ENCODE measurements around the gene APLP2.
"Not testable (repeated sequence)": the region's sequence is repeated elsewhere in the genome, so short reads cannot be mapped to it uniquely, and the experiment has no call there.

APLP2 gene

DNA sequence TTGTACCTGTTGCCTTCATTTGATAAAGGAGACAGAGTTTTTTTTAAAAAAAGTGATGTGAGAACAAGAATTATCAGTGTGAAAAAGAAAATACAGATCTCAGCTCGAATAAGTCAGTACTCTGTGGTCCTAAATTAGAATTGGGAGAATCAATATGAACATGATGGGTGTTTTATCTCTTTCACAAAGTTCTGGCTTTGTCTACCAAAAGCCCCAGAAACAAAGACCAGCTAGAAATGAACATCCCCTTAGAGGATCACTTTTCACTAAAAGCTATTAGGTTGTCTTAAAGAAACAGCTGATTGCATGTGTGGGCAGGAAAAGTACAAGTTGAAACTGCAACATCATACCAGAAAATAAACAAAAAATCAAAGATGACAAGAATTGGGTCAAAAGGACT is 81.5 kb downstream of the APLP2 start:
- DNase-seq, result no peak

DNA sequence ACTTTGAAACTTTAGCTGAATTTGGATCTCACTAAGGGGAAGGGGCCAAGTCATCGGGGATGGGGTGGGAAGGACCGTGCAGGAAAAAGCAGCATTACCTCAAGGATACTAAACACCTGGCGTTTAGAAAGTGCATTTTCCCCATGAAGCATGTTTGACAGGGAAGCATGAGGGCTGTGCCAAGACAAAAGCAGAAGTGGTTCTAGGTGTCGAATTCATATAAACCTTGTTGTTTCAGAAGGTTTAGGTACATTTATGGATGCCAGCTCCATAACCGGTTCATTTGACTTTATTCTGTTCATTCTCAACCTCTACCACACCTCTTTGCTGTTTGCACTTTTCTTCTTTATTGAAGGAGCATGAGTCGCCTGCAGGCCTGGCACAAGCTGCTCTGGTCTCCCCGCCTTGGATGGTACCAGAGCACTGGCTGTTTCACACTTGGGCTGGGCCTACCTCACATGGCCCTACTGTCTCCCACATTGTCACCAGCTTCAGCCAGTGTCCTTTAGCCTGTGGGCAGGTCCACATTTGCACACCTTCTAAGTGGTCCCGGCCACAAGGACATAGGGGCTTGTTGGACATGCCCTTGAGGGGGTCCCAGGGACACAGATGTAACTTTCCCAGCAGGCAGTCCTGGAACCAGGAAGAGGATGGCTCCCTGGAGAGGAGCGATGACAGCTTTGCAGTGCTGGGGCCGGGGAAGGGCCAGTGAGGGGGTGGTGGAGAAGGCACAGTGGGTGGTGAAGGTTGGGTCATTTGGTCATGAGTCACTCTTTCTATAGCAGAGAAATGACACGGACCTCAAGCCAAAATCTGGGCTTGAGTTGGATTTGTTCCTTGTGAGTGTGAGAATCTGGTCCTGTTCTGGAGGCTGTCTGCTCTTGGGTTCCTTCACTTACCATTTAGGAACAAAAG is 86.7 kb downstream of the APLP2 start:
- no peak for DNase-seq

DNA sequence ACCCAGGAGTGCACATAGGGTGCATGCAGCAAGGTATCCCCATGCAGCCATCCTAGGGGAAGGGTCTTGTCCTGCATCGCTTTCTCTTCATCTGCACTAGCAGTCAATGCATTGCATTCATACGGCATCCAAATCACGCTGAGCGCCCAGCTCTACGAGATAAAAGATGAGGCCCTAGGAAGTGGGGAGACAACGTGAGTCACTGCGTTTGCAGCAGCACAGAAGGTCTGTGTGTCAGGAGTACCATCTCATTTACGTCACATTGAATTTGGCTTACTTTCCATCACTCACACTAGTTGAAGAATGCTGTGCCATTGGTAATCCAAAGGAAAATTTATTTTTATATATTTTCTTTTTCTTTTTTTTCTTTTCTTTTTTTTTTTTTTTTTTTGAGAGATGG is 87.4 kb downstream of the APLP2 start:
- no peak for DNase-seq

DNA sequence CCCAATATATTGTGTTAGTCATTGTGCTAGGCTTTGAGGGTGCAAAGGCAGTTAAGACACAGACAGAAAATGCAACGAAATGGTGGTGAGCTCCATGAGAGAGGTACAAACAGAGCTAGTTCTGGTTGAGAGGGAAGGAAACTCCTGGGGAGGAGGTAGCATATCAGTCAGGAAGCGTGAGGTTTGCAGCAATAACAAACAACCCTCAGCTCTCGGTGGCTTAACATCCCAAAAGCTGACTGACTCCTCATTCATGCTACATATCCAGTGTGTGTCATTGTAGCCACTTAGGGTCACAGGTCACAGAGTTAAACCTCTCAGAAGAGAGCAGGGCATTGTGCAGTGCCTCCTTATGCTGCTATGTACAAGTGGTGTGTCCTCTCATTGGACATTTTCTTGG is 88.1 kb downstream of the APLP2 start:
- DNase-seq, result no peak

DNA sequence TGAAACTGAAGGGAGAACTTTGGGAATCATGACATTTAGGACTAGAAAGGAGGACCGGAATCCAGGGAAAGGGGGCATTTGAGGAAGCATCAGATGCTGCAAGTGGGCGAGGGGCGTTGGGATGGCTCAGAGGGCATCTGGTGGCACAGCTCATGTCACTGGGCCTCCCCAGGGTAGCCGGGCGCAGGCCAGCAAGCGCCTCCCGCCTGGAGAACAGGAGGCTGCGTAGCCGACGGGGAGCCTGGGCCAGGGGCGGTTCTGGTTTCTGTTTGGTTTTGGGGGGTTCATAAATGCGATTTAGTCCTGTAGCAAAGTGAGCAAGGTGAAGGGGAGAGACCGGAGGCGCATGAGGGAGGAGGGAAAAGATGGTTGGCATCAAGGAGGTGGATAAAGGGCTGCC is 89.4 kb downstream of the APLP2 start:
- no peak for DNase-seq

DNA sequence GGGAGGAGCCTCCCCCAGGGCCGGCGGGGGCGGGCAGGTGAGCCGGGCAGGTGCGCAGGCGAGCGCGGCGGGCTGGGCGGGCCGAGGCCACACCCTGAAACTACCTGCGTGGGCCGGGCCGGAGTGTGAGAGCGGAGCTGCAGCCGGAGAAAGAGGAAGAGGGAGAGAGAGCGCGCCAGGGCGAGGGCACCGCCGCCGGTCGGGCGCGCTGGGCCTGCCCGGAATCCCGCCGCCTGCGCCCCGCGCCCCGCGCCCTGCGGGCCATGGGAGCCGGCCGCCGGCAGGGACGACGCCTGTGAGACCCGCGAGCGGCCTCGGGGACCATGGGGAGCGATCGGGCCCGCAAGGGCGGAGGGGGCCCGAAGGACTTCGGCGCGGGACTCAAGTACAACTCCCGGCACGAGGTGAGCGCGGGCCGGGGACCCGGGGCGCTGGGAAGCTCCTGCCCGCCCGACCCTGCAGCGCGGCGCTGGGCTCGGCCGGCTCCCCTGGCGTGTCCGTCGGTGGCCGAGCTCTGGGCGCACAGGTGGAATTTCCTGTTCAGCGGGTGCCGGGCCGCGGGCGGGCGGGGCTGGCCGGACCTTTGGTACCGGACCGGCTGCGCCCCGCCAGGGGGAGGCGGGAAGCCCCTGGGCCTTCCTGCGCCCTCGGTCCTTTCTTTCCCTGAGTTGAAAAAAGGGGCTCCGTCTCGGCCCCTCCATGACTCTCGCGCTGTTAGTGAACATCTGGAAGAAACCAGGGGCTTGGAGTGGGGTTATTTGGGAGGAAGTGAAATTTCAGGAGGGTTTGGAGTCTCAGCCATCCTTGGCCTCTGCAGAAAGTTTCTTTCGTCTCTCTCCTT is 90.2 kb downstream of the APLP2 start, which contains the start of gene ST14:
Gene ST14, plus strand, starts transcription at position 126 of the 841 bp plus-strand sequence. Its CDS starts 198 bp downstream, at position 324.
- no peak for DNase-seq

DNA sequence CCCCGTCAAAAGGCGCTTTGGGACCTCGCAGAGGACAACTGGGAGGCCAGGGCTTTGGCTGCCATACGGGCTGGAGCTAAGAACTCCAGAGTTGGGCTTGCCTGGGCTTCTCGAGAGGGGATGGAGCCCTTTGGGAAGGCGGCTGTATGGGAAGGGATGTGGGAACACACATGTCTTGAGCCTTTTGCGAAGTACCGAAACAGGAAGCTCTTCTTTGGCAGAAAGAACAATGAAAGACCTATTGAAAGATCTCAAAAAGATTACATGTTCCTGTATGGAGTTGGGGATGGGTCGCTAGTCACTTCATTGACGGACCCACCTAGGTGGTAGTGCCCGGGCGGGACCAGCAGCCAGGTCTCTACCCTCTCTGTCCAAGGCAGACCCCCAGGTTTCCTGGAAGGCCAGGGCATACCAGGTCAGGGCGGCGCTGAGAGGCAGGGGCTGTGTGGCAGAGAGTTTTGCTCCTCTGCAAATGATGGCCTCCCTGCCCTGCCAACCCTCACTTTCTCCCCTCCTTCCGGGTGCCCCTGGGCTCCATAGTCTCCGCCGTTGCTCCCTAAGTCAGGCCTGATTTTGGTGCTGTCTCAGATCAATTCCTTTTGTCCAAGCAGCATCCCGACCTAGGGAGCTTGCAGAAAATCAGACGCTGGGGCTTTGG is 90.9 kb downstream of the APLP2 start:
- no peak for DNase-seq

DNA sequence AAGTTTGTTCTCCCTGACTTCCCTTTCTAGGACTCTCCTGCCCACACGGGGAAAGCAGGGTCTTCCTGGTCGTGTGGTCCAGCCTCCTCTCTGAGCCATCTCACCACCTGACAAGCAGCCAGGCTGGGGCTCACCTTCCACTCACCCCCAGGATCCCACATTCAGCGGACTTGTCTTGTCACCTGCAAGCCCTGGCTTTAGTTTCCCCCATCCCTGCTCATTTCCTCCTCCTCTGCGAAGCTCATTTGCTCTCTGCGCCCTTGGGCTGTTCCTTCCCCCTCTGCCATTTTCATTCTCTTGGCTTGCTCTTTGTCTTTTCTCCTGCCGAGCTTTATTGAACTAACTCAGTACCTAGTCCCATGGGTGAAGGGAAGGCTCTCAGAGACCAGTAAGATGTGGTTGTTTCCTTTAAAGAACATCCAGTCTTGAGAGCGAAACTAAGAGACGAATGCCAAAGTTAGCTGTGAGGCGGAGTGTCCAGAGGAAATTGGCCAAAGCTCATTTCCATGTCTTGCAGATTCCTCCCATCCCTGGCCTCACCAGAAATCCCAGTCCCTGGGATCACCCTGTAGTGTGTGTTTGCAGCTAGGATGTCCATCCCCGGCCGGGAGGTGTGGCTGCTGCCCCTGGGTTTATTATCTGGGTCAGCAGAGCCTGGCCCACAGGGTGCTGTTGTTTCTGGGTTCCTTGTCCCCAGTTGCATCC is 91.9 kb downstream of the APLP2 start:
- DNase-seq, result no peak

DNA sequence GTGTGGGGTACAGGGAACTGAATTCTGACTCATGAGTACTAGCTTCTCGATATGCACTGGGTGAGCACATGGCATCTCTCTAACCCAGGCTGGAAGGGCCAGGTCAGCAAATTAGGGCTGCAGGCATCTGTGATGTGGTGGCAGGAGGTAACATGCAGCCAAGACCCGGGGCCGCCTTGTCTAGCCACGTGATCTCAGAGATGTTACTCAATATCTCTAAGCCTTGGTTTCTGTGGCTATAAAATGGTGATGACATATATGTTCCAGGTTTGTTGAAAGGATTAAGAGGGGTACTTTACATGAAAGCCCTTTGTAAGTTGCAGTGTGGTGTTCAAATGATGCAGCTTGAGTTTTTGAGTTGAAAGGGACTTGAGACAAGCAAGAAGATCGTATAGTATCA is 93.0 kb downstream of the APLP2 start:
- no peak for DNase-seq

DNA sequence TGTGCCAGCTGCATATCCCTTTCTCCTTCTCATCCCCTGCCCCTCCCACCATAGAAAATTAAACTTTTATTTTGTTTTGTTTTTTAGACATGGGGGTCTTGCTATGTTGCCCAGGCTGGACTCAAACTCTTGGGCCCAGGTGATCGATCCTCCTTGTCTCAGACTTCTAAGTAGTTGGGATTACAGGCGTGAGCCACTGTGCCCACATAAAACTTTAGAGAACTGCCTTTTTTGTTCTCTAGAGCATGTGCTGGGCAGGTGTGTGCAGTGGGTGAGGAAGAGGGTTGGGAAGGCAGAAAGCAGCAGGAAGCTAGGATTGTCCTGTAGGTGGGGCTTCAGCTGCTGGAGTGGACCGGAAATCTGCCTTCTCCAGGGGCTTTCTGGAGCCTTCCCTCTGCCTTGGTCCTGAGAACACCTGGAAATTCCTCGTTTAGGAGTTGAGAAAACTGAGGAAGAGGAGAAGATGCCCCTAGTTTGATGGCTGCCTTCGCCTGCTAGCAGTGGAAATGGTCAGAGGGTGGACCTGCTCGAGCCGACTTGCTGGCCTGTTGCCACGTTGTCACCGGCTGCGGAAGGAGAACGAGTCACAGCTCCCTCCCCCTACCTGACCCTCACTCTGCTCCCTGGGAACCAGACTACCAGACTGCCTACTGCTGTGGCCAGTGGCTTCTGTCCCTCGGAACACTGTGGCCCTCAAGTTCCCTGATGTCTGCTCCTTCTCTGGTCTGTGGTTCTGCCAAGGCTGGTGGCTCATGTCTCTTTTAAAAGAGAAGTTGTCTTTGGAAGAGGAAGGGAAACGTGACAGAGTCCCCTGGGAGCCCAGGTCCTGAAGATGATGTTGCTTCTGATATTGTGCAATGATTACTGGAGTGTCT is 93.9 kb downstream of the APLP2 start:
- DNase-seq, result no peak

DNA sequence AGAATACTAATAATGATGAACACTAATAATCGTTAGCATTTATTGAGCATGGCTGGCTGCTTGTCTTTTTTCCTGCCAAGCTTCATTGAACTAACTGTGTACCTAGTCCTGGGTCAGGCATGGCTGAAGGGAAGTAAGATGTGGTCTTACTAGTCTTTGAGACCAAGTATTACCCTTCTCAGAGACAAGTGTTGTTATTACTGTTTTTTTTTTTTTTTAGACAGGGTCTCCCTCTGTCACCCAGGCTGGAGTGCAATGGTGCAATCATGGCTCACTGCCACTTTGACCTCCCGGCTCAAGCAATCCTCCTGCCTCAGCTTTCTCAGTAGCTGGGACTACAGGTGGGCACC is 94.5 kb downstream of the APLP2 start:
- DNase-seq, result no peak

DNA sequence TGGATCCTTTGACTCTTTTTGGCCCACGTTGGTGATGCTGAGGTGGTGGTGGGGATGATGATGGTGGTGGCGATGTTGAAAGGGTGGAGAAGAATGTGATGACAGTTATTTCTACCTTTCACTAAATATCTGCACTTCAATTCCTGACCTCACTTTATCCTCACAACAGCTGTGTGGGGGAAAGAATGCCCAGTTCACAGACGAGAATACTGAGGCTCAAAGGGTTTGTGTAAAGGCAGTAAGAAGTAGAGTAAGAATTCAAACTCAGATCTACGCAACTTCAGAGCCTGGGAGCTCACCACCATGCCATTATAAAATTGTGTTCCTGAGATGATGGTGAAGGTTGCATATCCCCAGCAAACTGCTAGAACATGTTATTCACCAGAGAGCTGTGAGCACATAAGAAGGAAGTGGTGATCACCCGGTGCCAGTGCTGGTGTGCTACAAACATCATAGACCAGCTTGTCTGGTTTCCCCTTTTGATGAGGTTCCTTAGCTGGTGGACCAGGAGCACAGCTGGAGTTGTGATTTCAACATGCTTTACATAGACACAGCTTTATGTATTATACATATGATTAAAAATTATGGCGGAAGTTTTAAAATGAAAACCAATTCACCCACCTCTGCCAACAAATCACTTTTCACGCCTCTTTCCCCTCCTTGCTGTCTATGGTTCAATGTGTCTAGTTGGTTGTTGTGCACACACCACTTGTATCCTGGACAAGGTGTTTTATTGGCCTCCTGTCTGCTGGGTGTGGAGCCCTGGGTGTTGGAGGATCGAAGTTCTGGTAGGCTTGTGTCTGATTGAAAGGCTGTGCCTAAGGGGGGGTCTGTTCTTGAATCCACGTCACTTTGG is 96.1 kb downstream of the APLP2 start:
- DNase-seq, result no peak

DNA sequence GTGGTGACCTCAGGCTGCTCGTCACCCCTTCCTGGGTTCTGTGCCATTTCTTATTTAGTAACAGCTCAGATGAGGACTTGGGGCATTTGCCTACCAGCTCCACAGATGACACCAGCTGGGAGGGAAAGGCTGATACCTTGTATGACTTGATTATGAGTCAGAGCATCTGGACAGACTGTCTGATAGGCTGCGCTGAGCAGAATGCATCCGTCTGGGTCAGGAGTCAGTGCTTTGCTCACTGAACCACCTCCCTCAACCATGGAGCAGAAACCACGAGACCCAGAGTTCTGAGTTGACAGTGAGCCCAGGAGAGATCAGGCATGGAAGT is 96.7 kb downstream of the APLP2 start:
- no peak for DNase-seq

DNA sequence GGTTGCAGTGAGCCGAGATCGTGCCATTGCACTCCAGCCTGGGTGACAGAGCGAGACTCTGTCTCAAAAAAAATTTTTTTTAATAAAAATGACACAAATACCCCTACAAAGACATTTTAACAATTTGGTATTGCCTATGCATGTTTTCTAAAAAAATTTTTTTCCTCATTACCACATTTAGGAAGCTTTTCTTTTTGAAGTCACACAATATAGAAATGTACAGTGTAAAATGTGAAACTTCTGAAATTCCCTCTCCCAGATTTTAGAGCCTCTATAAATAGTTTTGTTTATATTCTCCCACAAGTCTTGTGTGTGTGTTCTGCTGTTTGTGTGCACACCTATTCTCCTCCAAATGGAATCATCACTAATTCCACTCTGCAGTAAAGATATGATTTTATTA is 97.5 kb downstream of the APLP2 start:
- no peak for DNase-seq

DNA sequence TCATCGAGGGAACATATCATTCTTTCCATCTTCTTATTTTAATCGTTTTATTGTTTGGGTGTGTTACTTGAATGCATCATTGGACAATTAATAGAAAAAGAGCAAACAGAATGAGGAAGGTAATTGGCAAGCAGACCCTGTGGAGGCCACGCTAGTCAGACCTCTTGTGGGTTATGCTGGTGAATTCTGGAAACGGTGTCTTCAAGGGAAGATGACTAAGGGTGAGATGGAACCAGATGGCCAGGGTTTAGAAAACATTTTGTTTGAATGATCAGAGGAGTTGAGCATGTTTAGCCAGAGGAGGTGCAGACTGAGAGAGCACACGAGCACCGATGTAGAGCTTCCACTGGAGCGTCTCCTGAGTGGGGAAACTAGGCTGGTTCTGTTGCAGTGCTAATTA is 98.4 kb downstream of the APLP2 start:
- DNase-seq, result no peak

DNA sequence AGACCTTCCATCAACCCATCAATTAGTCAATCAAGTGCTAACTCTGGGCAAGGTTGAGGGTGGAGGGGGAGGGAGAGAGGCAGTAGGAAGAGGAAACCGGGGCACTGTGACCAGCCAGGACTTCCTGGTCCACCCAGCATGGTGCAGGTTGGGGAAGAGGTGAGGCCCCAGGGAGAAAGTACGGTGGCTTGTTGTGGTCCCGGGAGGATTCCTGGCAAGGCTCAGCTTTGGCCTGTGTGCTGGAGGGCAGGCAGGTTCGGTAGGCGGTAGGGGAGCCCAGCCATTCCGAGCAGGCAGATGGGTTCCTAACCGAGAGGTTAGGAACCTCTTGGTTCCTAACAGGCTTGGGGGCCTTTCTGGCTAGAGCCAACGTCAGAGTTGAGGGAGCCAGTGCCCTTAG is 100.7 kb downstream of the APLP2 start:
- DNase-seq, result no peak

DNA sequence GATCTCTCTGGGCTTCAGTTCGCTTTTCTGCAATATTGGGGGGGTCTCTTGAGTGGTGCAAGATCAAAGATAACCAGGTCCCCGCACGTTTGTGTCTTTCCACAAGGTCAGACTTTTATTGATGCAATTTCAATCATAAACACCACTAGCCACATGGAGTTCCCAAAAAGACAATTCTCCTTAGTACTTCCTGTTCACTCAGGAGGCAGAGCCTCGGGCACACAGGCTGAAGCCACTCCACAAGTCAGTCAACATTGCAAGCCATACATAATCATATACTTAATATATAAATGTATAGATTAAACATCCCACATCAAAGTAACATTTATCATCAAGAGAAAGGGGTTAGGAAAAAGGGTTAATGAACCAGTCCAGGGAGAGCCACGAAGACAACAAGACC is 101.8 kb downstream of the APLP2 start:
- no peak for DNase-seq

DNA sequence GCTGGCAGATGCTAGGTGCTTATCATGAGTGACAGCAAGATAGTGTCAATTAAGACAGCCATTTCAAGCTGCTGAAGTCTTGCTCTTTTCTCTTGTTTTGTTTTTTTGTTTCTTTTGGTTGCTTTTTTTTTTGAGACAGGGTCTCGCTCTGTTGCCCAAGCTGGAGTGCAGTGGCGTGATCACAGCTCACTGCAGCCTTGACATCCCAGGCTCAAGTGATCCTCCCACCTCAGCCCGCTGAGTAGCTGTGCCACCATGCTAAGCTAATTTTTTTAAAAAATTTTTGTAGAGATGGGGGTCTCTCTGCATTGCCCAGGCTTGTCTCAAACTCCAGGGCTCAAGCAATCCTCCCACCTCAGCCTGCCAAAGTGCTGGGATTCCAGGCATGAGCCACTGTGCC is 102.3 kb downstream of the APLP2 start:
- not testable (repeated sequence) for DNase-seq

DNA sequence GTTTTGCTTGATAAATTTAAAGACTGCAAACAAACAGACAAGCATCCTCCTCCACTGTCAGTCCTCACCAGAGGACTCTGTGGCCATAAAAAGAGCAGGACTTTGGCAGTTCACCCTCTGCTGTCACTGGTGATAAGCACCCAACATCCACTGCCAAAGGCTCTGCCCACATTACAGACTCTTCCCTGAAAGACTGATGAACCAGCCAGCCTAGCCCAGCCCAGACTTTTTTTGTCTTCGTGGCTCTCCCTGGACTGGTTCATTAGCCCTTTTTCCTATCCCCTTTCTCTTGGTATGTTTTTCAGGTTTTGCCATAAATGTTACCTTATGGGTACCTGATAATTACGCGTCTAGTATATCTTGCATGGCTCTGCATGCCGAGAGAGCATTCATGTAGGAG is 104.9 kb downstream of the APLP2 start:
- DNase-seq, result no peak

DNA sequence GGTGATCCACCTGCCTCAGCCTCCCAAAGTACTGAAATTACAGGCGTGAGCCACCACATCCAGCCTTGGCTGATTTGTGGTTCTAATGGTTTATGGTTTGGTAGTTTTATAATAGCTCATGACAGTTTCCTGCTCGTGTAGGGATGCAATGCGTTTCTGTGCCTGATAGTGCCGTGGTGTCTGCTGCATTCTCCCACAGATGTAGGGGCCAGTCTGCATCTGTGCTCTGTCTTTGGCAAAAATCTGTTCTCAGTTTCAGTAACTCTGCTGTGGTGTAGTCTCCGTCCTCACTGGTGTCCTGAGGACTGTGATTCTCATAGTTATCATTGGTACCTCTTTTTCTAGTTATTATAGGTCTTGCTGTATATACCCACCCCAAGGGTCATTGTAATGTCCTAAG is 106.2 kb downstream of the APLP2 start:
- DNase-seq, result no peak

DNA sequence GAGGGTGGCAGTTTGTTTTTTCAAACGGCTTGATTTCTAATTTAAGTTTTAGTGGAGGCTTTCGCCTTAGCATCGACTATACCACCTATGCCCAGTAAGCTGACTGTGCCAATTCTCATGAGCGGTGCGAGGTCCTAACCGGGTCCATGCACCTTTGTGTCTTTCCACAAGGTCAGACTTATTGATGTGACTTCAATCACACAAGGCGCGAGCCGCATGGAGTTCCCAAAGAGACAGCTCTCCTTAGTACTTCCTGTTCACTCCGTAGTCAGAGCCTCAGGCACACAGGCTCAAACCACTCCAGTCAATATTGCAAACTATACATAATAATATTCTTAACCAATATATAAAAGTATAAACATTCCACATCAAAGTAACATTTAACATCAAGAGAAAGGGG is 108.1 kb downstream of the APLP2 start:
- no peak for DNase-seq
